K562 (cell line): ENCODE results near the gene FAM117A. TPM values are rescaled to one million over a fixed set of nuclear protein-coding genes. Genes with fewer than 3 reads are reported as not detected.

Experiments
- ATAC-seq: fragments of 200-7000 bp; cut with Tn5 transposase; 3 replicates; pipeline ENCODE4 v1.9.1; 2020; ENCODE audit warnings: moderate library complexity
- BruUV-seq: library from RNA; stranded (reverse); fragments of 400-500 nt; replicated peaks from 2 replicates; lab custom pipeline; 2021; lab: Mats Ljungman, UMichigan
- CTCF ChIA-PET: fragments of 300-600 bp; formaldehyde crosslinking; extraction: SDS; loops from one replicate; lab custom pipeline; 2021; ENCODE audit warnings: low intra/inter-chr PET ratio; lab: Yijun Ruan, JAX
- POLR2A ChIA-PET: fragments of 300-600, 350-650 bp; sonication (Branson Sonifier 250); formaldehyde crosslinking; extraction: SDS; loops from one replicate; lab custom pipeline; 2021; ENCODE audit warnings: antibody characterized with exemption, inconsistent platforms; lab: Yijun Ruan, JAX
- DNase-seq, 4 experiments: peaks; one replicate each; pipeline versions ENCODE4 v3.0.0 to v3.0.0-alpha.2; 2011 to 2018; ENCODE audit warnings: low spot score in 3 of 4, mixed read lengths in 3 of 4; ENCODE audit errors: extremely low read depth in 1 of 4
- FAIRE-seq: peaks from 2 replicates; lab custom pipeline; 2011; peaks lifted over from hg19 to GRCh38; lab: Jason Lieb, UNC
- H2AFZ ChIP-seq: 2 replicates; pipeline ENCODE4 v1.6.0; 2011; ENCODE audit warnings: low read depth, low read length, control low read depth, inconsistent platforms
- H3K27ac ChIP-seq: fragments of 200-600 bp; 3 replicates; pipeline ENCODE4 v1.8.0; 2011; ENCODE audit warnings: low read depth, mild to moderate bottlenecking, control low read depth, inconsistent platforms, low read length, moderate library complexity, mixed read lengths; ENCODE audit errors: extremely low read depth
- H3K27me3 ChIP-seq, 2 experiments: fragments of 300-600 bp in 1 of 2; 2 replicates in 1 of 2; 3 replicates in 1 of 2; pipeline versions ENCODE4 v1.6.0 to v1.8.0; 2011; ENCODE audit warnings: inconsistent platforms in 2 of 2, low read length in 2 of 2, mild to moderate bottlenecking in 1 of 2, mixed read lengths in 1 of 2, moderate library complexity in 1 of 2; ENCODE audit not compliant: control insufficient read depth in 2 of 2, insufficient read depth in 2 of 2
- H3K36me3 ChIP-seq: fragments of 300-600 bp; 3 replicates; pipeline ENCODE4 v1.8.0; 2011; ENCODE audit warnings: mild to moderate bottlenecking, low read length, inconsistent platforms; ENCODE audit not compliant: control insufficient read depth, insufficient read depth
- H3K4me1 ChIP-seq, 2 experiments: fragments of 200-600 bp in 1 of 2; replicated peaks in 1 of 2; 2 replicates in 1 of 2; 3 replicates in 1 of 2; pipeline versions ENCODE4 v1.5.1 to v1.8.0; 2011; ENCODE audit warnings: inconsistent platforms in 2 of 2, low read length in 2 of 2, mild to moderate bottlenecking in 1 of 2, mixed read lengths in 1 of 2, moderate library complexity in 1 of 2; ENCODE audit not compliant: control insufficient read depth in 2 of 2, insufficient read depth in 2 of 2
- H3K4me2 ChIP-seq: 2 replicates; pipeline ENCODE4 v1.6.1; 2011; ENCODE audit warnings: low read length, control low read depth, inconsistent platforms, mixed read lengths; ENCODE audit not compliant: insufficient read depth
- H3K4me3 ChIP-seq: fragments of 200-600 bp; sonication (generic), shearing (Covaris generic); 2 replicates; pipeline ENCODE4 v1.5.1; 2016; ENCODE audit warnings: control low read depth, inconsistent platforms
- H3K79me2 ChIP-seq: fragments of 200-600 bp; 3 replicates; pipeline ENCODE4 v1.8.0; 2011; ENCODE audit warnings: low read length, inconsistent platforms; ENCODE audit not compliant: control insufficient read depth, insufficient read depth
- H3K9ac ChIP-seq, 2 experiments: 2 replicates each; pipeline versions ENCODE4 v1.6.0 to v1.6.1; 2011; ENCODE audit warnings: low read depth in 2 of 2, low read length in 2 of 2, control low read depth in 1 of 2, inconsistent platforms in 1 of 2, mild to moderate bottlenecking in 1 of 2, mixed read lengths in 1 of 2; ENCODE audit not compliant: insufficient read depth in 1 of 2
- H3K9me1 ChIP-seq: one replicate; pipeline ENCODE4 v1.6.0; 2011; ENCODE audit warnings: inconsistent platforms, mild to moderate bottlenecking, low read length, moderate library complexity; ENCODE audit not compliant: control insufficient read depth, insufficient read depth
- H3K9me3 ChIP-seq: replicated peaks from 2 replicates; pipeline ENCODE4 v1.5.1; 2011; ENCODE audit warnings: low read depth, low read length, inconsistent platforms; ENCODE audit not compliant: control insufficient read depth, insufficient read depth
- H4K20me1 ChIP-seq: replicated peaks from 2 replicates; pipeline ENCODE4 v1.6.1; 2011; ENCODE audit warnings: low read length, inconsistent platforms, mixed read lengths; ENCODE audit not compliant: control insufficient read depth, insufficient read depth
- ATF3 ChIP-seq, 2 experiments: fragments of 450-650 bp in 1 of 2; sonication (generic) in 1 of 2; formaldehyde crosslinking in 1 of 2; IDR thresholded peaks in 1 of 2; conservative IDR thresholded peaks in 1 of 2; 2 replicates each; pipeline versions ENCODE4 v1.6.1 to v1.8.1; 2016 to 2023; ENCODE audit warnings: mild to moderate bottlenecking in 2 of 2, moderate library complexity in 2 of 2, inconsistent platforms in 1 of 2, missing genetic modification reagents in 1 of 2
- CBFA2T3 ChIP-seq: fragments of 450-650 bp; IDR thresholded peaks from 2 replicates; pipeline ENCODE4 v1.6.1; 2017
- CBX3 ChIP-seq, 2 experiments: IDR thresholded peaks; 1 replicate in 1 of 2; 2 replicates in 1 of 2; pipeline ENCODE4 v1.6.1; 2012; ENCODE audit warnings: inconsistent platforms in 2 of 2, low read length in 2 of 2, borderline replicate concordance in 1 of 2, control low read depth in 1 of 2
- HDAC3 ChIP-seq: fragments of 450-650 bp; IDR thresholded peaks from 2 replicates; pipeline ENCODE4 v1.6.1; 2018; ENCODE audit warnings: borderline replicate concordance, mild to moderate bottlenecking, moderate library complexity; ENCODE audit not compliant: partially characterized antibody
- MAZ ChIP-seq, 2 experiments: fragments of 450-650 bp in 1 of 2; sonication (generic) in 1 of 2; formaldehyde crosslinking; IDR thresholded peaks in 1 of 2; conservative IDR thresholded peaks in 1 of 2; 2 replicates each; pipeline versions ENCODE4 v1.4.0 to v1.5.0; 2020; ENCODE audit warnings: mild to moderate bottlenecking in 1 of 2, missing genetic modification reagents in 1 of 2
- RFX1 ChIP-seq: fragments of 450-650 bp; IDR thresholded peaks from 2 replicates; pipeline ENCODE4 v1.6.1; 2016; ENCODE audit warnings: mild to moderate bottlenecking, moderate library complexity
- SMAD4 ChIP-seq: fragments of 250-450 bp; sonication (Bioruptor Pico); conservative IDR thresholded peaks from 2 replicates; pipeline ENCODE4 v1.8.0; 2021; ENCODE audit warnings: inconsistent platforms, mild to moderate bottlenecking, moderate library complexity
- WGBS: fragments of 100-300 bp; shearing (Covaris generic); methylation state at CpG from one replicate; pipeline ENCODE4 v1.1.6; 2016; ENCODE audit warnings: low coverage, mixed read lengths; ENCODE audit not compliant: insufficient coverage; ENCODE audit errors: missing lambda C conversion rate; 5-methylcytosine and 5-hydroxymethylcytosine counted together
- in situ Hi-C: fragments of 300-500 bp; cut with MboI; formaldehyde crosslinking; loops from 4 replicates; pipeline ENCODE4 v1.15.0; 2018; ENCODE audit warnings: inconsistent platforms, mixed read lengths
- intact Hi-C: fragments of 100-400 bp; cut with micrococcal nuclease; formaldehyde crosslinking; loops from 2 replicates; pipeline ENCODE4 v1.14.2; 2022
- polyA plus RNA-seq, 8 experiments: library from polyadenylated mRNA; depleted of rRNA in 4 of 8; stranded (reverse) in 5 of 8; unstranded in 3 of 8; fragments of >200 nt; fragmentation: Nextera tagmentation in 2 of 8; fragmentation: Illumina TruSeq in 1 of 8; extraction: Ambion mirVana in 2 of 8; extraction: Trizol in 1 of 8; gene quantifications; 2 replicates each; pipeline versions ENCODE4 v1.2.1 to v1.2.3, GENCODE V29; 2011 to 2014; ENCODE audit warnings: inconsistent platforms in 1 of 8, missing spikeins in 1 of 8
- total RNA-seq, 7 experiments: library from RNA; depleted of rRNA in 6 of 7; stranded (reverse); fragments of >200 nt in 6 of 7; fragmentation: Illumina TruSeq in 2 of 7; extraction: Trizol in 2 of 7; gene quantifications; 2 replicates each; pipeline versions ENCODE4 v1.2.1 to v1.2.3, GENCODE V29; 2011 to 2021; ENCODE audit warnings: low replicate concordance in 1 of 7

FAM117A gene
- total and polyA plus RNA-seq, 9 of the 15 experiments (the other 6 are each of a cell fraction or from before 2014, with no cell fraction given): 3.1 to 79.7 (median 36.6) TPM

DNA sequence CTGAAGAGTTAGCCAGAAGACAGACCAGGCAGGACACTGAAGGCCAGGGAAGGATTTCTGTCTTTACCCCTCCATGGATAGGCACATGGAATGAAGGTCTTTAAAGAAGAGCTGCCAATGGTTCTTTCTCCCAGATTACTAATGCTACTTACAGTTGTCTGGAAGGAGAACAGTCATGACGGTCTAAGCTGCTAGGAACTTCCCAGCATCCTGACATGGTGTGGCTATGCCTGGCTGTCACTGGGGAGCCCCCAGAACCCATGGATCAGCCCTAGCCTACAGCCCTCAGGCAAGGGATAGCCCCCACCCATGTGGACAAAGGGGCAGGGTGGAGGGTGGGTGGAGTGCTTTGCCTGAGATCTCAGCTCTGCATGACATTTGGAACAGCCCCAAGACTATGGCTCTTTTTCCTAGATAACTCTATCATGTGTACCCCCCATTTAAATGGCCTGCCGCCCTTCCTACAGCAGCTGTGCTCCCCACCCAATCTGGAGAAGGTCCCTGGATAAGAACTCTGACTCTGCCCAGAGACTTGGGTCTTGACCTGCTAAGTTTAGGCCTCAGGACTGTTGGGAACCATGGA, 15.3 kb upstream of the FAM117A start:
- FAIRE-seq (no peak), ATAC-seq (peak; percentile 65), DNase-seq (peak; percentile 22 to 52 (median 25))
- peak overlapping the region; percentile 50 for H3K4me2 ChIP-seq
- H3K79me2 ChIP-seq: no peaks in the 10 kb centered on the region
- ChIA-PET CTCF (interaction anchor here (0.9 to 2.5 kb wide), 3 partner anchors 71 to 212 kb away, joined by 5 to 13 read pairs (median 7); partner anchors contain the start of gene SLC35B1), POLR2A (interaction anchor here (0.6 to 1.5 kb wide), 2 partner anchors 9 to 18 kb away, joined by 3 to 12 read pairs; partner anchors contain the start of gene KAT7)
- no TSS peak for BruUV-seq
- peaks cover 5 to 16% of the 10 kb centered on the region in 2 experiments; a peak in 4 of 5 replicates for H3K4me1 ChIP-seq
- H3K27me3 ChIP-seq: no peaks in the 10 kb centered on the region
- H3K4me3 ChIP-seq: no peak overlapping the region
- no peaks in the 10 kb centered on the region for H3K9me1 ChIP-seq
- H2AFZ ChIP-seq: peak overlapping the region; percentile 74
- in situ Hi-C loops (no loop called here), intact Hi-C loops (loop anchor here (1.0 kb wide), 2 partner anchors 39 to 71 kb away; no protein-coding TSS in a partner anchor)
- peak overlapping the region; percentile 11 to 70; a peak in 2 of 4 replicates for H3K9ac ChIP-seq
- no peaks in the 10 kb centered on the region for H4K20me1 ChIP-seq
- no peaks in the 10 kb centered on the region for H3K9me3 ChIP-seq
- H3K36me3 ChIP-seq: no peaks in the 10 kb centered on the region
- H3K27ac ChIP-seq: peak overlapping the region; percentile 35; the same call in 2 of the 3 replicates
- WGBS: 47% methylated on average over 2 of the region's 2 CpGs
- TF ChIP-seq ATF3 (IDR thresholded peaks at IDR 0.05) (no peak), ATF3 (CRISPR knock-in tag; conservative IDR thresholded peaks at IDR 0.05) (0 out of 2 replicates have a peak, but pooled peaks have one; percentile 29), HDAC3 (no peak), MAZ (CRISPR knock-in tag; conservative IDR thresholded peaks at IDR 0.05 in 1 of 2, IDR thresholded peaks at IDR 0.05 in 1 of 2) (0 out of 4 replicates have a peak, but pooled peaks of 1 of the 2 experiments have one; percentile 23), CBFA2T3 (peak; percentile 44), RFX1 (no peak), SMAD4 (CRISPR knock-in tag) (0 out of 2 replicates have a peak, but pooled peaks have one; percentile 32), CBX3 (IDR thresholded peaks at IDR 0.05; ENCODE audit: borderline replicate concordance in 1 of 2, low read length in 2 of 2) (peak in 1 of 2 experiments; percentile 8; a peak in 1 of 3 replicates)
